SK-MEL-5 (cell line): Measurements from ENCODE around the gene NFATC2. TPM values are rescaled to one million over a fixed set of nuclear protein-coding genes. Genes with fewer than 3 reads are reported as not detected.
A peak's percentile ranks its signal among the peaks of the same experiment; 100 is the strongest.

Source experiments
- DNase-seq: peaks from one replicate; pipeline ENCODE4 v3.0.0-alpha.2; 2016; ENCODE audit warnings: low read depth, low spot score
- in situ Hi-C: cut with HindIII; loops from 2 replicates; pipeline ENCODE4 v1.10.0; 2016; ENCODE audit warnings: low sequenced_read_pairs, high pct_unique_total_duplicates, low pct_unique_long_range_greater_than_20kb
- total RNA-seq: library from RNA; depleted of rRNA; stranded (reverse); fragments of >200 nt; shearing (Covaris generic); gene quantifications from 2 replicates; pipeline ENCODE4 v1.2.3, GENCODE V29; 2014

Gene NFATC2
- total RNA-seq, 1 experiment from 2014 or later = 2.6 TPM

- DNase-seq = no peak
- in situ Hi-C loops = no loop called here
These were observed 119.2 kb downstream of the NFATC2 start for GRCh38 chr20:51423290-51423667.

GRCh38 chr20:51422514-51423289 lies 119.8 kb downstream of the NFATC2 start:
- in situ Hi-C loops = no loop called here
- DNase-seq = no peak

DNA sequence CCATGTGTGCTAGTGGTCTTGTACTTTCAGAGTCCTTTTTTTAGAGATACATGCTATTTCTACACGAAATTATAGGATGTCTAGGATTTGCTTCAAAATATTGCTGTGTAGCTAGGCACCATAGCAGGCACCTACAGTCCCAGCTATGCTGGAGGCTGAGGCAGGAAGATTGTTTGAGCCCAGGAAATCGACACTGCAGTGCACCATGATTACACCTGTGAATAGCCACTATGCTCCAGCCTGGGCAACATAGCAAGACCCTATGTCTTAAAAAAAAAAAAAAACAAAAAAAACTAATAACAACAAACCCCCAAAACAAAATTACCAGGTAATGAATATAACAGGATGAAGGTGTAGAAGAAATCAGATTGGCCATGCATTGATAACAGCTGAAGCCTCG lies 121.7 kb downstream of the NFATC2 start:
- in situ Hi-C loops = no loop called here
- DNase-seq = no peak

DNA sequence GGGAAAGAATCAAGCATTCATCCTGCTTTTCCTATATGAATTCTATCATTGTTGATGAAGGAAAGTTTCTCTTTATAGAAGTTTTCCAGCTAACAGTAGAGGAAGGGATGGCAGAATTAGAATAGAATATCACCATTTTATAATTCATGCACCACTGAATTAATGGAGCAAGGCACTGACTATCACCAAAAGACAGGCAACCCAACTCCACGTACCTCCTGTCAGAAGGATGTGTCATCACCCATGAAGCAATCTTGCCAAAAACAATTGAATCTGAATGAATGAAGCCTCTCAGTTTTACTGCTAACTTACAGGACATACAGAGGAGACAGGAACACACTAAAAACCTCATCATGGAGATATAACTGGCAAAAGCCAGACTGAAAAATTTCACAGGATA lies 122.4 kb downstream of the NFATC2 start:
- in situ Hi-C loops = no loop called here
- DNase-seq = peak; percentile 53

- DNase-seq = no peak
- in situ Hi-C loops = no loop called here
These were observed 122.9 kb downstream of the NFATC2 start for GRCh38 chr20:51419646-51420045.

DNA sequence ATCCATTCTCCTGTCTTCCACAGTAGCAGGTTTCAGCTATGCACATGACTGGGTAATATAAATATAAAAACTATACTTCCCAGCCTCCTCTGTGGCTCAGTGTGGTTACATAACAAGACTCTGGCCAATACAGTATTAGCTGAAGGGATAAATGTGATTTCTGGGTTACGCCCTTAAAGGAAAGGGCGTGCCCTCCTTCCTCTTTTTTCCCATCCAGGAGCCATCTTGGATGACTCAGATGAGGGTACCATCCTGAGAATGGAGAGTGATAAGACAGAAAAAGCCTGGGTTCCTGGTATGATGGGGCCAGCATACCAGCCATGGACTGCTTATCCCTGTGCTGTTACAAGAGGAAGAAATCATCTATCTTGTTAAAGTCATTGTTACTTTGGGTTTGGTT lies 123.3 kb downstream of the NFATC2 start:
- in situ Hi-C loops = no loop called here
- DNase-seq = no peak

GRCh38 chr20:51418137-51418529 lies 124.4 kb downstream of the NFATC2 start:
- DNase-seq = peak; percentile 30
- in situ Hi-C loops = no loop called here

DNA sequence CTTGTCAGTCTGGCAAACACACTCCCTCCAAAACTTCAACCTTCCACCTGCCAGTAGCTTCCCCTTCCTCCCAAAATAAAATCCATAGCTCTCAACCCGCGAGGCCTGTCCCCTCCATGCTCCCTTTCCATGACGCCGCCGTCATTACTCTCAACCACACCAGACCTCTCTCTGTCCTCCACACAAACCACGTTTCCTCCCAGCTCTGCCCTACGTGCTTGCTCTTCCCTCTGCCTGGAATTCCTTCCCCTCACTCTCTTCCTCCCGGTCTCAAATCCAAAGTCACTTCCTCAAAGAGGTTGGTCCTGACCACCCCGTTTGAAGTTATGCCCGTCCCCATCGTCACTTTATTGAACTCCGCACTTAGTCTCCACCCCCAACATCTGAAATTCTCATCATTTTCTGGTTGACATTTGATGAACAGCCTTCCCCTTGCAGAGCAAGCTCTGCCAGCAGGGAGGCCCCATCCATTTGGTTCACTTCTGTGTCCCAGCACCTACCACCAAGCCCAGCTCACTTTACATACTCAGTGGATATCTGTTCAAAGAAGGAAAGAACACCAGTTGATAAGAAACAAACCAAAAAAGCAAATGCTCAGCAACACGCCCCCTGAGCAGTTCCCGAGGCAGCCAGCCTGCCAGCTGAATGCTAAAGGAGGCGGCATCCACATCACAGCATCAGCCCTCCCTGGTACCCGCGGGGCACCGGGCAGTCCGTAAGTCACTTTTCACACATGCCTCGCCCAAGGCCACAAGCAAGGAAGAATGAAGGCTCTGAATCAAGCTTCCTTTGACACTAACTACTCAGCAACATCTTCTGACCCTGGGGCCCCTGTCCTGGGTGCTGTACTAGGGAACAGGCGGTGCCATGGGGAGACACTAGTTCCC lies 125.0 kb downstream of the NFATC2 start:
- DNase-seq = no peak
- in situ Hi-C loops = no loop called here

DNA sequence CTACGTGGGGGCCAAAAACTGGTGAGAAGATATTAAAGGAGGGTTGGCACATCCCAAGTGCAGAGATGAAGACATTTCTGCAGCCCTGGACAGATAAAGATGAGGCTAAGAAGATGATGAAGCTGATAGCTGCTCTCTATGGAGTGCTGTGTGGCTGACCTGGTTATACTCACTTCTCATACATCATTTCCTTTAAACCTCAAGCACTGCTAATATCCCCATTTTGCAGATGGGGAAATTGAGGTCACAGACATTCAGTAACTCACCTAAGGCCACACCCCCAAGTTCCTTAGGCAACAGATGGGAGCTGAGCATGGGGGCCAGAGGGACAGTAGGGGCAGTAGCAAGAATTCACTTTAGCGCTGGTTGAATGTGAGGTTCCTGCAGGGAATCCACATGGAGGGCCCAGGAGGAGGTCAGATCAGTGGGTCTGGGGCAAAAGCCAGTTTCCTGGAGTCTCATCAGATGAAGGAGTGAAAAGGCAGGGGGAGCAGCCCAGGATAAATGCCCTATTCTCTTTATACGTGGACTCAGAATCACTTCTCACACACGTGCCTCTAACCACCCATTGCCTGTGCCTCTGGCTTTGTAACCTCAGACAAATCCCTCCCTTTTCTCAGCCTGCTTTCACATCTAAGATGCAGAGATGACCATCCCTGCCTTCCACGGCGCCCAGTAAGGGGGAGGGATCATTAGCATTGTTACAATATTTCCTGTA lies 125.8 kb downstream of the NFATC2 start:
- in situ Hi-C loops = no loop called here
- DNase-seq = peak; percentile 89

- DNase-seq = no peak
- in situ Hi-C loops = no loop called here
These were observed 128.7 kb downstream of the NFATC2 start for GRCh38 chr20:51413857-51414256.

- no peak for DNase-seq
- in situ Hi-C loops = no loop called here
These were observed 129.5 kb downstream of the NFATC2 start for GRCh38 chr20:51412951-51413481.

DNA sequence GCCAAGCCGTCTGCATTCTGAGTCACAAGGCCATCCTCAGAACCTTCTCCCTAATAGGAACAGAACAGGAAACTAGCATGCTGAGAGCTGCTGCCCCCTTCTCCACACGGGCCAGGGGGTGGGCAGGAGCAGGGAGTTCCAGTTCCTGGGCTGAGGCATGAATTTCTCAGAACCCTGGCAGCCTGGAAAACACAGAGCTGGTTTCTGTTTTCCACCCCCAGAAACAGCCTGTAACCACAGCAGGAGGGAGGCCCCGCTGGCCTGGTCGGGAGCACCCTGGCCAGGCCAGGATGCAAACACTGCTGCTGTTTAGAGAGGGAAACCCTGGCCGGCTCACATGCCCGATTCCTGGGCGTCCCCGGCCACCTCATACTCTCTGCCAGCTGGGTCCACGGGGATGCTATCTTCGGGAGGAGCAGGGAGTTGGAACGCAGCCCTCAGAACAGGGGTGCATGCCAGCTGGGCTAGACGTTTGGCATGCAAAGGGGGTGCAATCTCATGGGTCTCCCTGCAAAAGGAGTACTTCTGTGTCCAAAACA lies 130.1 kb downstream of the NFATC2 start:
- in situ Hi-C loops = no loop called here
- no peak for DNase-seq

- DNase-seq = no peak
- in situ Hi-C loops = no loop called here
These were observed 130.6 kb downstream of the NFATC2 start for GRCh38 chr20:51411870-51412269.

DNA sequence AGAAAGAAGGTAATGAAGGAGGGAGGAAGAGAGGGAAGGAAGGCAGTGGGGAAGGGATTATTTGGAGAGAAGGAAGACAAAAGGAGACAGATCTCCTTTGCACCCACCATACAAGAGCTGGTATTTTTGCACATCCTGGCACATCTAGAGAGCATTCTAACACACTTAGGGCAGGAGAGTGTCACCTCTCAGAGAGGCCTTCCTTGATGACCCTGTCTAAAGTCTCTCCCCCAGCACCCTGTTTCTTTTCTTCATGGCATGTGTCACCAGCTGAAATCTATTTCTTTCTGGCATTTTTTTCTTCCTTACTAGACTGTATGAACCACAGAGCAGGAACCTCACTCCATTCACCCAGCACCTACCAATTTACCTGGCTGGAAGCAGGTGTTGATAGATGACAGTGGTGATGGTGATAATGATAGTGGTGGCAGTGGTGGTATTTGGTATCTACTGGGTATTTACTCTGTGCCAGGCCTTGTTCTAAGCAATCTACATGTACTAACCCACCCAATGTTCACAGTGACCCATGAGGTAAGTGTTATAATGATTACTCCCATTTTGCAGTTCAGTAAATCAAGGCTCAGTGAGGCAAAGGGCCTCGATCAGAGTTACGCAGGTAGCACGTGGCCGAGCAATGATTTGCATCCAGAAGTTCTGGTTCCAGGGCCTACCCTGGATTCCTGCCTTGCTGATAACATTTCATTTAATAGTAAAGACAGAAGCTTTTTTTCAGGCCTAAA lies 131.8 kb downstream of the NFATC2 start:
- in situ Hi-C loops = no loop called here
- no peak for DNase-seq

DNA sequence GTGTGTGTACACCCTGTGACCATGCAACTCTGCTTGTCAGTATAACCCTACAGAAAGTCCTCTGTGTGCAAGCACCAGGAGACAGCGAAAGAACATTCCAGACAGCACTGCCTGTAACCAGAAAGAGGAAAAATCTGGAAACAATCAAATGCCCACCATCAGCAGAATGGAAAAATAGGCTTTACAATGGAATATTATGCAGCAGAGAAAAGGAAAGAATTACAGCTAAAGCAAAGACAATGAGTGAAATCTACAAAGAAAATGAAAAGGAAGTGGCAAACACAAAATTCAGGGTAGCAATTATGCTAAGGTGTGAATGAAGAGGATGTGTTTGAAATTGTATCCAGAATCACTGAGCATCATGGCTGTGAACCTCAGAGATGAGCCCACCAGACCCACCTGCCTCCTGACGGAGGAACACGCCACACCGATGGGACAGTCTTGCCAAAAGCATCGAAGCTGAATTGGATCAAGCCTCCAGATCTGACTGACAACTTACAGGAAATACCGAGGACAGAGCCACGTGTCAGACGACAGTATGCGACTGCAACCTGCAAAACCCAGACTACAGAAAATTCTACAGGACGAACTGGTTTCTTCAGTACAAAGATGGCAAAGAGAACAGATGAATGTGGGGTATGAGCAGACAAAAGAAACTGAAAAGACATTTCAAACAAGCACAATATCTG lies 133.2 kb downstream of the NFATC2 start:
- no peak for DNase-seq
- in situ Hi-C loops = no loop called here

DNA sequence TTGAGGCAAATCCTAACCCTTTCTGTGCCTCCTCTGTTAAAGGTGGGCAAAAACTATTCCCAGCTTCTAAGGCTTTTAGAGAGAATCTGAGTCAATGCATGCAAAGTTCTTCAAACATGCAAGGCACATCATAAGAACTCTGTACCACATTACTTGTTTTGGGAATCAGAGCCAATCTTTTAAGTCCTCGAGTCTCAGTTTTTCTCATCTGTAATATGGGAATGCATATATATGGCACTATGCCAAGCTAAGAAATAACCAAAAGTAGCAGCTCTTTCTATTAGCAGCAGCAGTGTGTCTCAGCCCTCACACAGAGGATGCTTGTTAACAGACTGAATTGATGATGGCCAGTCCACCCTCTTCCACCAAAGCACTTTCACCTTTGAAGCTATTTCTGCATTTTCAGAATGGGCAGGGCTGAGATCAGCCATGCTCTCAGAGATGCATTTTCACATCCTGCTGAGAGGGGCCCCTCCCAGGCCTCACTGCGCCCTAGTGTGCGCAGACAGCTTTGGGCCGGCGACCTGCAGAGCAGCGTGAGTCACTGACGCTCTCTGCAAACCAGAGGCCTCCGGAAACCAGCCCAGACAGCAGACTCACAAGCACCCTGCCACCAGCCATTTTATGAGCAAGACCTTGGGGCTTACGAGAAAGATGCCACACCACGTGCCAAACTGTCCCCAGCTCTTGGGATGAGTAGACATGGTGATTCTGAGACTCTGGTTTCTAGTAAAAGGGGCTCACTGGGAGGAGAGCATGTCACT lies 138.0 kb downstream of the NFATC2 start:
- in situ Hi-C loops = no loop called here
- DNase-seq = no peak
